ENCODE results near the gene RUFY3. TPM values are rescaled to one million over a fixed set of nuclear protein-coding genes. Genes with fewer than 3 reads are reported as not detected.

The RUFY3 gene
- total and polyA plus RNA-seq, 9 of the 15 experiments (the other 6 are each of a cell fraction or from before 2014, with no cell fraction given) = 4.2 to 31.1 (median 21.5) TPM

DNA sequence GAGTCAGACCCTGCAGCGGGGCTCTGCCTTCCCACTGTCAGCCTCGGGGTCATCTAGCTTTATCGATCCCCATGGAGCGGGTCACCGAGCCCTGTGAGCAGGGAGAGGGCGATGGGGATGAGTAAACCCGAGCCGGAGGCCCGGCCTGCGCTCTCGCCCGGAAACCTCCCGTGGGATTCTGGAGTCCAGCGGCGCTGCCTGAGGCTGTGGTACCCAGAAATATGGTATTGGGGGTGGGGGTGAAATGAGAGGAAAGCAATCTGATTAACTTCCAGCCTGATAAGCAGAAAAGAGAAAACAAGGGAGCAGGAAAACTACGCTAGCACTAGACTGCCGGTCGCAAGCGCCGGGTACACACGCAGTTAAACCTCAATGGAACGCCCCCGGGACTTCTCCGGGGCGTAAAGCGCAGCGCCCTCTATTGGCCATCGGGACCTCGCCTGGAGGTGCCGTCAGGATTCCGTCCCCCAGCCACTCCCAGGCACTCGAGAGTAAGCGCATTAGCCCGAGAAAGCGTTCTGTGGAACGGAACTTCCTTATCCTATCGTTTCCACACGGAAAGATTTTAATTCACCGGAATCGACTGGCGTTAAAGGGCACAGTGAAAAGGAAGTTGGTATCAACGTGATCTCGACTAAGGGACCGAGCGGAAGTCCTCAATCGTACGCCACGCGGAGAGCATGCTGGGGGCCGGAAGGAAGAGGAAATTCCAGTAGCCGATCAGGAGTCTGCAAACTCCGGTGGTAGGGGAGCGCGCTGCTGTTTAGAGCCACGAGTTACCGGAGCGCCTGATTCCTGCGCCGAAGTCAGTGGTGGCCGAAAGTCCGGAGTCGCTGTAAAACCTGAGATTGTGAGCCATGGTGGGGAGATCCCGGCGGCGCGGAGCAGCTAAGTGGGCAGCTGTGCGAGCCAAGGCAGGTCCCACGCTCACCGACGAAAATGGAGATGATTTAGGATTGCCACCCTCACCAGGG lies 33.7 kb upstream of the RUFY3 start, which contains the start of gene UTP3:
UTP3 (plus strand) TSS at position 712 of the 974 bp plus-strand sequence; CDS start at position 858, 146 bp downstream.
- Histone ChIP-seq H3K27ac (ENCODE audit: extremely low read depth, low read depth, low read length) (peak within 1 kb of the TSS; percentile 82), H2AFZ (ENCODE audit: low read depth, low read length) (peak within 1 kb of the TSS; percentile 96), H3K4me1 (replicated peaks in 1 of 2; ENCODE audit: control insufficient read depth in 2 of 2, insufficient read depth in 2 of 2, low read length in 2 of 2) (peaks cover 7 to 12% of the 10 kb centered on the region in 2 experiments), H3K27me3 (ENCODE audit: control insufficient read depth in 2 of 2, insufficient read depth in 2 of 2, low read length in 2 of 2) (no peaks in the 10 kb centered on the region), H4K20me1 (replicated peaks; ENCODE audit: control insufficient read depth, insufficient read depth, low read length) (peaks cover 14% of the 10 kb centered on the region; the same call in 1 of the 2 replicates), H3K36me3 (ENCODE audit: control insufficient read depth, insufficient read depth, low read length) (peaks cover 24% of the 10 kb centered on the region), H3K4me3 (peak within 1 kb of the TSS; percentile 76), H3K9ac (ENCODE audit: insufficient read depth in 1 of 2, low read depth in 2 of 2, low read length in 2 of 2) (peak within 1 kb of the TSS; percentile 90 to 96), H3K79me2 (ENCODE audit: control insufficient read depth, insufficient read depth, low read length) (peaks cover 42% of the 10 kb centered on the region), H3K4me2 (ENCODE audit: insufficient read depth, low read length) (peak within 1 kb of the TSS; percentile 100), H3K9me3 (replicated peaks; ENCODE audit: control insufficient read depth, insufficient read depth, low read depth, low read length) (no peaks in the 10 kb centered on the region), H3K9me1 (ENCODE audit: control insufficient read depth, insufficient read depth, low read length) (no peaks in the 10 kb centered on the region)
- ChIA-PET POLR2A (interaction anchor here (0.7 to 2.4 kb wide), 5 partner anchors 9 to 26 kb away, joined by 3 to 15 read pairs (median 4); no protein-coding TSS in a partner anchor), CTCF (ENCODE audit: low intra/inter-chr PET ratio) (interaction anchor here (0.7 kb wide), 1 partner anchor 238 kb away, joined by 5 read pairs; no protein-coding TSS in a partner anchor)
- in situ Hi-C loops (cut with MboI) (no loop called here), intact Hi-C loops (cut with micrococcal nuclease) (loop anchor here (1.0 to 5.0 kb wide), 2 partner anchors 17 to 36 kb away; no protein-coding TSS in a partner anchor)
- BruUV-seq (replicated peaks) = TSS peak; percentile 99
- FAIRE-seq (peak; percentile 98), ATAC-seq (peak; percentile 96), DNase-seq (ENCODE audit: extremely low read depth in 1 of 4, low spot score in 3 of 4) (peak; percentile 81 to 97 (median 87))
- WGBS (ENCODE audit: insufficient coverage, low coverage, missing lambda C conversion rate) = under 1% methylated on average over 70 of the region's 70 CpGs
- TF ChIP-seq E2F6 (IDR thresholded peaks at IDR 0.05; ENCODE audit: borderline replicate concordance in 1 of 2, extremely low read depth in 1 of 2, insufficient read depth in 1 of 2, insufficient read length in 1 of 2, low read depth in 1 of 2, low read length in 1 of 2, poor library complexity in 1 of 2, severe bottlenecking in 1 of 2) (peak in 1 of 2 experiments; percentile 29), RBFOX2 (IDR thresholded peaks at IDR 0.05; ENCODE audit: low read depth, low read length) (peak; percentile 91), ZNF274 (IDR thresholded peaks at IDR 0.05; ENCODE audit: borderline replicate concordance, low read depth, low read length) (no peak), POLR2AphosphoS2 (IDR thresholded peaks at IDR 0.05; ENCODE audit: low read length) (no peak), ZNF239 (CRISPR knock-in tag; IDR thresholded peaks at IDR 0.05) (peak; percentile 50), PTBP1 (IDR thresholded peaks at IDR 0.05; ENCODE audit: low read depth, low read length) (0 out of 2 replicates have a peak, but pooled peaks have one; percentile 22), BRCA1 (IDR thresholded peaks at IDR 0.05) (no peak), BRCA1 (CRISPR knock-in tag; IDR thresholded peaks at IDR 0.05) (no peak), CBFB (CRISPR knock-in tag; IDR thresholded peaks at IDR 0.05) (no peak), U2AF2 (optimal IDR thresholded peaks at IDR 0.05; ENCODE audit: low read depth, low read length) (no peak), TARDBP (IDR thresholded peaks at IDR 0.05) (peak; percentile 89; the same call in 1 of the 2 replicates), IRF1 (CRISPR knock-in tag; IDR thresholded peaks at IDR 0.05; ENCODE audit: borderline replicate concordance) (0 out of 2 replicates have a peak, but pooled peaks have one; percentile 30), MTA2 (IDR thresholded peaks at IDR 0.05; ENCODE audit: low read depth) (no peak), ZNF384 (IDR thresholded peaks at IDR 0.05; ENCODE audit: low read depth, low read length) (peak; percentile 32; the same call in 1 of the 2 replicates), SAFB2 (IDR thresholded peaks at IDR 0.05; ENCODE audit: borderline replicate concordance, low read depth, low read length, severe bottlenecking) (no peak), MED1 (CRISPR knock-in tag; IDR thresholded peaks at IDR 0.05; ENCODE audit: borderline replicate concordance) (no peak), SMARCB1 (IDR thresholded peaks at IDR 0.05; ENCODE audit: insufficient read length, low read depth) (no peak), SMAD2 (IDR thresholded peaks at IDR 0.05; ENCODE audit: low read depth, low read length) (no peak)
- TF ChIP-seq, protein P1, sequence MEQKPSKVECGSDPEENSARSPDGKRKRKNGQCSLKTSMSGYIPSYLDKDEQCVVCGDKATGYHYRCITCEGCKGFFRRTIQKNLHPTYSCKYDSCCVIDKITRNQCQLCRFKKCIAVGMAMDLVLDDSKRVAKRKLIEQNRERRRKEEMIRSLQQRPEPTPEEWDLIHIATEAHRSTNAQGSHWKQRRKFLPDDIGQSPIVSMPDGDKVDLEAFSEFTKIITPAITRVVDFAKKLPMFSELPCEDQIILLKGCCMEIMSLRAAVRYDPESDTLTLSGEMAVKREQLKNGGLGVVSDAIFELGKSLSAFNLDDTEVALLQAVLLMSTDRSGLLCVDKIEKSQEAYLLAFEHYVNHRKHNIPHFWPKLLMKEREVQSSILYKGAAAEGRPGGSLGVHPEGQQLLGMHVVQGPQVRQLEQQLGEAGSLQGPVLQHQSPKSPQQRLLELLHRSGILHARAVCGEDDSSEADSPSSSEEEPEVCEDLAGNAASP (IDR thresholded peaks at IDR 0.05) = no peak

Data from K562 (cell line).